ENCODE data around the gene NFATC1. TPM values are rescaled to one million over a fixed set of nuclear protein-coding genes. Genes with fewer than 3 reads are reported as not detected.

Gene NFATC1
- total and polyA plus RNA-seq, 2 experiments from 2014 or later: 4.2 to 11.3 TPM

GRCh38 chr18:79401494-79402208, 5.9 kb downstream of the NFATC1 start:
- no peak for TF ChIP-seq EZH2 (IDR thresholded peaks at IDR 0.05; ENCODE audit: borderline replicate concordance)
- no peak for TF ChIP-seq CTCF (IDR thresholded peaks at IDR 0.05; ENCODE audit: poor library complexity)
- no peak for TF ChIP-seq EZH2phosphoT487 (IDR thresholded peaks at IDR 0.05; ENCODE audit: low read depth, severe bottlenecking, unreplicated experiment)
- Histone ChIP-seq H3K4me1 (ENCODE audit: insufficient read depth) (peaks cover 7% of the 10 kb centered on the region), H4K20me1 (ENCODE audit: insufficient read depth, poor library complexity, severe bottlenecking) (no peaks in the 10 kb centered on the region), H3K79me2 (no peaks in the 10 kb centered on the region), H3K4me2 (no peak overlapping the region), H3K27me3 (peaks cover 29% of the 10 kb centered on the region), H3K36me3 (replicated peaks; ENCODE audit: insufficient read depth, low read depth) (no peaks in the 10 kb centered on the region), H2AFZ (no peak overlapping the region), H3K4me3 (no peak overlapping the region), H3K27ac (no peak overlapping the region), H3K9me3 (ENCODE audit: low read depth) (no peaks in the 10 kb centered on the region), H3K9me2 (replicated peaks; ENCODE audit: insufficient read depth) (no peaks in the 10 kb centered on the region)
- 92% methylated on average over 26 of the region's 32 CpGs for WGBS (ENCODE audit: low lambda C conversion rate, missing lambda C conversion rate)
- no peak for DNase-seq (ENCODE audit: low spot score)

GRCh38 chr18:79402209-79402576, 6.5 kb downstream of the NFATC1 start:
- no peaks in the 10 kb centered on the region for H3K9me2 ChIP-seq (replicated peaks; ENCODE audit: insufficient read depth)
- H3K79me2 ChIP-seq: no peaks in the 10 kb centered on the region
- no peak overlapping the region for H2AFZ ChIP-seq
- H3K4me3 ChIP-seq: no peak overlapping the region
- H3K27me3 ChIP-seq: peaks cover 23% of the 10 kb centered on the region
- H3K4me2 ChIP-seq: no peak overlapping the region
- no peaks in the 10 kb centered on the region for H3K36me3 ChIP-seq (replicated peaks; ENCODE audit: insufficient read depth, low read depth)
- peaks cover 3% of the 10 kb centered on the region for H3K4me1 ChIP-seq (ENCODE audit: insufficient read depth)
- no peak for DNase-seq (ENCODE audit: low spot score)
- H4K20me1 ChIP-seq (ENCODE audit: insufficient read depth, poor library complexity, severe bottlenecking): no peaks in the 10 kb centered on the region
- no peaks in the 10 kb centered on the region for H3K9me3 ChIP-seq (ENCODE audit: low read depth)
- 90% methylated on average over 16 of the region's 16 CpGs for WGBS (ENCODE audit: low lambda C conversion rate, missing lambda C conversion rate)
- no peak for TF ChIP-seq EZH2phosphoT487 (IDR thresholded peaks at IDR 0.05; ENCODE audit: low read depth, severe bottlenecking, unreplicated experiment)
- TF ChIP-seq EZH2 (IDR thresholded peaks at IDR 0.05; ENCODE audit: borderline replicate concordance): no peak
- no peak for TF ChIP-seq CTCF (IDR thresholded peaks at IDR 0.05; ENCODE audit: poor library complexity)
- H3K27ac ChIP-seq: no peak overlapping the region

- Histone ChIP-seq H3K27me3 (peaks cover 14% of the 10 kb centered on the region), H3K9me2 (replicated peaks; ENCODE audit: insufficient read depth) (no peaks in the 10 kb centered on the region), H2AFZ (no peak overlapping the region), H3K4me1 (ENCODE audit: insufficient read depth) (peaks cover 3% of the 10 kb centered on the region), H3K9me3 (ENCODE audit: low read depth) (no peaks in the 10 kb centered on the region), H3K36me3 (replicated peaks; ENCODE audit: insufficient read depth, low read depth) (no peaks in the 10 kb centered on the region), H4K20me1 (ENCODE audit: insufficient read depth, poor library complexity, severe bottlenecking) (no peaks in the 10 kb centered on the region), H3K4me3 (no peak overlapping the region), H3K27ac (no peak overlapping the region), H3K79me2 (no peaks in the 10 kb centered on the region), H3K4me2 (no peak overlapping the region)
- DNase-seq (ENCODE audit: low spot score): no peak
- TF ChIP-seq EZH2 (IDR thresholded peaks at IDR 0.05; ENCODE audit: borderline replicate concordance) (no peak), CTCF (IDR thresholded peaks at IDR 0.05; ENCODE audit: poor library complexity) (no peak), EZH2phosphoT487 (IDR thresholded peaks at IDR 0.05; ENCODE audit: low read depth, severe bottlenecking, unreplicated experiment) (no peak)
- WGBS (ENCODE audit: low lambda C conversion rate, missing lambda C conversion rate): 73% methylated on average over 27 of the region's 27 CpGs
These were observed 7.4 kb downstream of the NFATC1 start for GRCh38 chr18:79402977-79403722.
